ENCODE data around the gene NXPE4.

Gene NXPE4

DNA sequence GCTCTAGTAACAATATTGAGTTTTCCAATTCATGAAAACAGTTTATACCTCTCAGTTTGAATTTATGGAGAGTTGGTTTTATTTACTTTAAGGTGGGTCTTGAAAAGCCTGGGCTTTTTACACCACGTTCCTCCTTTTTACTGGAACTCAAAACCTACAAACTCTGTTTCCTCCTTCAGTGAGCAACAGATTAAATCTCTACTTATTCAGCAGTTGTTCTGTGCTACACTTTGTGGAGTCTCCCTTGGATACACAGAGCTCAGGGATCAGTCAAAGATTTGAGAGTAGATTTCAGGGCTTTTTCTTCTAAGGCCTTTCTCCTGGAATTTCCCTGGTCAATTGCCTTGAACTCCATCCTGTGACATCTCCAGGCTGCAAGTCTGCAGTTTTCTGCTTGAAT, 39.5 kb downstream of the NXPE4 start:
- FAIRE-seq, result no peak

DNA sequence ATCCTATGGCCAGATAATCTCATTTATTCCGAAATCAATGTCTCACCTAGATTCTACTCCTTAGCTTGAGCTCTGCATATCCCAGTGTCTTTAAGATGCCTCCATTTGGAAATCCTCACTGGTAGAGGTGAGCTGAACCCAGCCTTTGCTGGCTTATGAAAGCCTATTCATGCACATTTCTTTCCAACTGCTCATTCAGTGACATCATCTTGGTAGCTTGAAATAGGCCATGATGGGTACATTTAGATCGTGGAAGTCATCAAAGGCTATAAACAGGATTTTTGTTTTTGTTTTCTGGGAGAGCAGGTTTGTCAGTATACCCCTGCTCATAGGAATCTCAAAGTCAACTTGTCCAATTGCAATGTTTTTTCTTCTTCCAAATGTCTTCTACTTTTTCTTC, 41.9 kb downstream of the NXPE4 start:
- no peak for FAIRE-seq

DNA sequence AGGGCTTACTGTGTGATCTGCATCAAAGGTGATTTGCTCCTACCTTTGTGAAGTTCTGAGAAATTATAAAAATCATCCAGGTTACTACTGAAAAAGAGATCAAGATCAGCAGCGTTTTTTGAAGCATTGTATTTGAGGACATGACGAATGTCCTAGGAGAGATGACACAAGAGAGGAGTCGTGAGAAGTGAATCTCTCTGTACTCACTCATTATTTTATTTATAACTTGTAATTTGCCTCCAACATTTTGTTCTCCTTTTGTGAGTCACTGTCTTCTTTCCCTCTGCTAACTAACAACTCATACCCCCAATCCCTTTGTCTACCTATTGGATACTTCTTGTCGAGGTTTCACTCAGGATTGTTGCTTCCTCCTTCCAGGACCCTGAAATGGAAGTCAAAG, 44.5 kb downstream of the NXPE4 start:
- FAIRE-seq, result no peak

DNA sequence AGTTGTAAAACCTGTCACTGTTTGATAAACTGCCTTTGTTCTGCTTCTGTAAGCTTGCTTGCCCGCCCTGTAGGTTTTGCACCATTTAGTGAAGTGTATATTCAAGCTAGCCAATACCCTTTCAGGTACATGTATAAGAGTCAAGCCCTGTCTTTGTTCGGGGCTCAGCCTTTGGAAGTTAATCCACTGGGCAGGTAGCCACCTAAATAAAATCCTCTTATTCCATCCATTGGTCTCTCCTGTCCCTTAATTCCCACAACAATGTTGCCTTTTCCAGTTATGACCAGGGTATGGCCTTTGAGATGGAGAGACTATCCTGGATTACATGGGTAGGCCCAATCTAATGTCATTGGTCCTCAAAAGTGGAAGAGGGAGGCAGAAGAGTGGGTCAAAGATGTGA, 69.9 kb downstream of the NXPE4 start:
- no peak for FAIRE-seq

DNA sequence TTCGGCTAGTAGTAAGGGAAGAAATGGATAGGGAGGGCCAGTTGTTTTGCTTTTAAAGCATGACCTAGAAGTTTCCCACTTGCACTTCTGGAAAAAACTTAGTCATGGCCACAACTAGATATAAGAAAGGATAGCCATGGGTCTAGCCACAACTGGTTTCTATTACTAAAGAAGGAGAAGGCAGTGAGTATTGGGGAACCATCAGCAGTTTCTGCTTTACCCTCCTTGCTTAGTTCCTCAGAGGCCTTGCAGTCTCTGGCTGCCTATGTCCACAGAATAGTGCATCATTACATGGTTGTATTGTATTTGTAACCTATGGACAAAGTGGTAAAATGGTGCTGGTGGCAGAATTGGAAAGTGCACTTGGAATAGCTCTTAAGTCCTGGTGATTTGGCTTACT, 71.5 kb downstream of the NXPE4 start:
- no peak for FAIRE-seq

DNA sequence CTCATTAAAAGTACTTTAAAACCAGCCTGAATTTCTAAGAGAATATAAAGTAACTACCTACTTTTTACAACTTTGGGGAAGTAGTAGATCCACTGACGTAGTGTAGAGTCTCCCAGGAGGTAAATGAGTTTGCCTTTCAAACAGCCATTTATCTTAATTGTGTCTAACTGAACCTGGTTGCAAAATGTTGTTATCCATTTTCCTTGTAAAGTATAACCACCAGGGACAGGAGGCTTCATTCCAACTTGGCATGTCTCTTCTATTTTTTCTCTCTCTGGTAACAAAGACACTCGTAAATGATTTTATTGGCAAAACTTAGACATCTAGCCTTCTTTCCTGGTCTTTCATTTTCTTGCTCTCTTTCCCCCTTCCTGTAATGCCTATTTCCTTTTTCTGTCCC, 72.8 kb downstream of the NXPE4 start:
- FAIRE-seq, result no peak
